ENCODE measurements around the gene CACNG8. TPM values are rescaled to one million over a fixed set of nuclear protein-coding genes. Genes with fewer than 3 reads are reported as not detected.

CACNG8 gene
- total RNA-seq, 4 donors from 2014 or later, result not detected

GRCh38 chr19:53992815-53993214 is 30.1 kb downstream of the CACNG8 start:
- Histone ChIP-seq H3K27ac (no peak overlapping the region), H3K4me1 (peaks cover 0 to 8% of the 10 kb centered on the region in 2 donors), H3K36me3 (no peaks in the 10 kb centered on the region), H3K4me3 (replicated peaks in 1 of 3) (no peak overlapping the region), H3K27me3 (peaks cover 22% of the 10 kb centered on the region), H3K9me3 (no peaks in the 10 kb centered on the region)
- 9 to 14% methylated on average over 6 to 27 of the region's 43 CpGs for WGBS, 2 donors
- TF ChIP-seq POLR2A (IDR thresholded peaks at IDR 0.05) (no peak), CTCF (IDR thresholded peaks at IDR 0.05) (no peak)
- intact Hi-C loops (cut with DNase I), result no loop called here
- no peak for DNase-seq

- no peak for TF ChIP-seq CTCF (IDR thresholded peaks at IDR 0.05)
- TF ChIP-seq POLR2A (IDR thresholded peaks at IDR 0.05), result no peak
- Histone ChIP-seq H3K27ac (no peak overlapping the region), H3K4me3 (replicated peaks in 1 of 3) (no peak overlapping the region), H3K36me3 (no peaks in the 10 kb centered on the region), H3K9me3 (no peaks in the 10 kb centered on the region), H3K27me3 (peaks cover 22% of the 10 kb centered on the region), H3K4me1 (peaks cover 0 to 8% of the 10 kb centered on the region in 2 donors)
- intact Hi-C loops (cut with DNase I), result no loop called here
- no peak for DNase-seq
- WGBS, 2 donors, result 52 to 73% methylated on average over 2 to 3 of the region's 3 CpGs
Measured at GRCh38 chr19:53993448-53993847, 30.7 kb downstream of the CACNG8 start.

DNA sequence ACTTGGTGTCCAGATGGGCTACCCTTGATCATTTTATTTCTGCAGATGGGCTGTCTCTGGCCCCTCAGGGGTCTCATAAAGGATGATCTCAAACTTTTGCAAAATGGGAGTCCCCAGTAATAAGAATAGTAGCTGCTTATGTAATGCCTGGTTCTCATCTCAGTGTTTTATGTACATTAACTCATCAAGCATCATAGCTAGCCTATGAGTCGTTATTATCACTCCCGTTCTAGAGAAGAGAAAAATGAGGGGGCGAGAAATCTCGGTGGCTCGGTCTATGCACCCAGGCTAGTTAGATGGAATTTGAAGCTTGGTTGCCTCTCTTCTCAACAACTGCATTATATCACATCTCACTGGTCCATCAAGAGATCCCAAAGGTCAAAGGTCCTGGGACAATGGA is 32.1 kb downstream of the CACNG8 start:
- WGBS, 2 donors, result 84 to 88% methylated on average over 5 of the region's 5 CpGs
- H3K27me3 ChIP-seq, result peaks cover 22% of the 10 kb centered on the region
- H3K27ac ChIP-seq, result no peak overlapping the region
- TF ChIP-seq POLR2A (IDR thresholded peaks at IDR 0.05) (no peak), CTCF (IDR thresholded peaks at IDR 0.05) (no peak)
- H3K4me3 ChIP-seq (replicated peaks in 1 of 3), result no peak overlapping the region
- H3K4me1 ChIP-seq, result peaks cover 0 to 8% of the 10 kb centered on the region in 2 donors
- no peaks in the 10 kb centered on the region for H3K36me3 ChIP-seq
- intact Hi-C loops (cut with DNase I), result no loop called here
- H3K9me3 ChIP-seq, result no peaks in the 10 kb centered on the region
- no peak for DNase-seq

DNA sequence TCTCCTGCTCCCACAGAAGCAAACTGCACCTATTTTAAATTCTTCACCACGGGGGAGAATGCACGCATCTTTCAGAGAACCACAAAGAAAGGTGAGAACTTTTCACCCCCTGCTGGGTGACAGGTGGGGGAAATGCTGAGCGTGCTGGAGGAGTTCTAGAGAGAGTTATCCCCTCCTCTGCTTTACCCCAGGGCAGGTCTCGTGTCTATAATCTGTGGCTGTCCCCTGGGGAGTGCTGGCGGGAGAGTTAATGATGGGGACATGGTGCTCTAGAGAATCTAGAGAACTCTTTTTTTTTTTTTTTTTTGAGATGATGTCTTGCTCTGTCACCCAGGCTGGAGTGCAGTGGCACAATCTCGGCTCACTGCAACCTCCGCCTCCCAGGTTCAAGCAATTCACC is 35.5 kb downstream of the CACNG8 start:
- 34 to 41% methylated on average over 7 of the region's 7 CpGs for WGBS, 2 donors
- intact Hi-C loops (cut with DNase I), result no loop called here

DNA sequence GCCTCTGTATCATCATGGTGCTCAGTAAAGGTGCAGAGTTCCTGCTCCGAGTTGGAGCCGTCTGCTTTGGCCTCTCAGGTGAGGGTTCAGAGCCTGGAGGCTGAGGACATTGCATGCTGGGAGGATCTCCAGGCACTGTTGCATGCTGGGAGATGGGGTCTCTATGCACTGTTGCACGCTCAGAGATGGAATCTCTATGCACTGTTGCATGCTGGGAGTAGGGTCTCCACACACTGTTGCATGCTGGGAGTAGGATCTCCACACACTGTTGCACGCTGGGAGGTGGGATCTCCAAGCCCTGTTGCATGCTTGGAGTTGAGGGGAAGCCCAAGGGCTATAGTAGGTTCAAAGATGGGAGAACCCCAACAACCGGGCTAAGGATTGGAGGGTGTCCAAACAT is 37.0 kb downstream of the CACNG8 start:
- TF ChIP-seq CTCF (IDR thresholded peaks at IDR 0.05) (no peak), POLR2A (IDR thresholded peaks at IDR 0.05) (no peak)
- intact Hi-C loops (cut with DNase I), result no loop called here
- WGBS, 2 donors, result 70 to 83% methylated on average over 1 to 5 of the region's 5 CpGs
- no peaks in the 10 kb centered on the region for H3K36me3 ChIP-seq
- H3K4me1 ChIP-seq, result no peaks in the 10 kb centered on the region
- no peak overlapping the region for H3K4me3 ChIP-seq (replicated peaks in 1 of 3)
- DNase-seq, result no peak
- H3K27ac ChIP-seq, result no peak overlapping the region
- no peaks in the 10 kb centered on the region for H3K9me3 ChIP-seq
- no peaks in the 10 kb centered on the region for H3K27me3 ChIP-seq

More for the DNA sequence above, 35.5 kb downstream of the CACNG8 start:
- no peaks in the 10 kb centered on the region for H3K36me3 ChIP-seq
- no peak overlapping the region for H3K4me3 ChIP-seq (replicated peaks in 1 of 3)
- peaks cover 8% of the 10 kb centered on the region for H3K27me3 ChIP-seq
- TF ChIP-seq CTCF (IDR thresholded peaks at IDR 0.05), result no peak
- TF ChIP-seq POLR2A (IDR thresholded peaks at IDR 0.05), result no peak
- H3K4me1 ChIP-seq, result no peaks in the 10 kb centered on the region
- H3K9me3 ChIP-seq, result no peaks in the 10 kb centered on the region
- no peak for DNase-seq
- no peak overlapping the region for H3K27ac ChIP-seq

Data from thyroid gland (tissue), 4 donors.